Left lung (tissue), 10 donors: Measurements from ENCODE around the gene PON1. TPM values are rescaled to one million over a fixed set of nuclear protein-coding genes. Genes with fewer than 3 reads are reported as not detected.

Source experiments
- ATAC-seq: fragments of 200-7000 bp; cut with Tn5 transposase; one replicate; pipeline ENCODE4 v1.9.1; 2020; ENCODE audit warnings: moderate library complexity
- DNase-seq, 4 donors: peaks; one replicate each; pipeline ENCODE4 v3.0.0-alpha.2; 2013 to 2020
- H3K27ac ChIP-seq, 2 donors: fragments of 200-600 bp; sonication (generic) in 1 of 2; one replicate each; pipeline versions ENCODE4 v1.5.0 to v1.8.0; 2020 to 2021
- H3K27me3 ChIP-seq, 2 donors: fragments of 200-600 bp; sonication (generic) in 1 of 2; one replicate each; pipeline versions ENCODE4 v1.5.0 to v1.8.0; 2020 to 2021
- H3K36me3 ChIP-seq, 2 donors: fragments of 200-600 bp; sonication (generic) in 1 of 2; one replicate each; pipeline versions ENCODE4 v1.5.0 to v1.8.0; 2020 to 2021
- H3K4me1 ChIP-seq, 2 donors: fragments of 200-600 bp; one replicate each; pipeline ENCODE4 v1.8.0; 2021
- H3K4me3 ChIP-seq, 2 donors: fragments of 200-600 bp; sonication (generic) in 1 of 2; one replicate each; pipeline versions ENCODE4 v1.5.0 to v1.8.0; 2020 to 2021; ENCODE audit warnings: mild to moderate bottlenecking in 1 of 2
- H3K9me3 ChIP-seq, 2 donors: fragments of 200-600 bp; sonication (generic) in 1 of 2; one replicate each; pipeline versions ENCODE4 v1.5.0 to v1.8.0; 2020 to 2021
- CTCF ChIP-seq, 2 donors: fragments of 200-600 bp; sonication (generic) in 1 of 2; IDR thresholded peaks; one replicate each; pipeline versions ENCODE4 v1.5.0 to v1.8.0; 2021; ENCODE audit warnings: antibody characterized with exemption in 2 of 2
- intact Hi-C, 2 donors: fragments of 100-400 bp; cut with DNase I; formaldehyde crosslinking; loops; one replicate each; pipeline versions ENCODE4 v1.11.2 to v1.14.2; 2022
- polyA plus RNA-seq, 6 donors: library from polyadenylated mRNA; unstranded; fragments of 120-200 nt; gene quantifications; one replicate each; pipeline ENCODE4 v1.2.1, GENCODE V29; 2013; ENCODE audit not compliant: insufficient read length in 6 of 6
- total RNA-seq, 2 donors: library from RNA; stranded (reverse); fragmentation: NEBNext Ultra II Directional; extraction: Animal tissue kit (Norgen Biotek cat#: 25700); gene quantifications; one replicate each; pipeline ENCODE4 v1.2.1, GENCODE V29; 2021
- donor health status: DM: no; HTN: yes; CAD: no.
- donor health status: DM: no; HTN: no; CAD: no.

The PON1 gene
- total and polyA plus RNA-seq, 8 donors = 0.42 to 1.7 (median 0.75) TPM

- ATAC-seq (no peak), DNase-seq (no peak)
- no peak for TF ChIP-seq CTCF (IDR thresholded peaks at IDR 0.05)
- Histone ChIP-seq H3K27me3 (no peaks in the 10 kb centered on the region), H3K27ac (no peak overlapping the region), H3K4me1 (no peaks in the 10 kb centered on the region), H3K9me3 (peaks cover 0 to 5% of the 10 kb centered on the region in 2 donors), H3K4me3 (no peak overlapping the region), H3K36me3 (no peaks in the 10 kb centered on the region)
- intact Hi-C loops = no loop called here
Measured at GRCh38 chr7:95357623-95358022, 33.3 kb upstream of the PON1 start.

- Histone ChIP-seq H3K4me1 (no peaks in the 10 kb centered on the region), H3K9me3 (no peaks in the 10 kb centered on the region), H3K36me3 (no peaks in the 10 kb centered on the region), H3K4me3 (no peak overlapping the region), H3K27ac (no peak overlapping the region), H3K27me3 (no peaks in the 10 kb centered on the region)
- DNase-seq (no peak), ATAC-seq (peak; percentile 36)
- TF ChIP-seq CTCF (IDR thresholded peaks at IDR 0.05) = no peak
- intact Hi-C loops = no loop called here
Measured at GRCh38 chr7:95342642-95343307, 18.4 kb upstream of the PON1 start.

- H3K9me3 ChIP-seq = no peaks in the 10 kb centered on the region
- H3K27me3 ChIP-seq = no peaks in the 10 kb centered on the region
- intact Hi-C loops = no loop called here
- no peak overlapping the region for H3K27ac ChIP-seq
- H3K4me1 ChIP-seq = no peaks in the 10 kb centered on the region
- no peak for TF ChIP-seq CTCF (IDR thresholded peaks at IDR 0.05)
- no peak overlapping the region for H3K4me3 ChIP-seq
- ATAC-seq = peak; percentile 82
- H3K36me3 ChIP-seq = no peaks in the 10 kb centered on the region
- DNase-seq = peak in 2 of 4 donors; percentile 39 to 43
Measured at GRCh38 chr7:95342029-95342428, 17.7 kb upstream of the PON1 start.

- intact Hi-C loops = no loop called here
- no peak for ATAC-seq
Measured at GRCh38 chr7:95340491-95340890, 16.2 kb upstream of the PON1 start.

GRCh38 chr7:95338832-95339231, 14.5 kb upstream of the PON1 start:
- no peak for TF ChIP-seq CTCF (IDR thresholded peaks at IDR 0.05)
- H3K4me1 ChIP-seq = no peaks in the 10 kb centered on the region
- no peaks in the 10 kb centered on the region for H3K36me3 ChIP-seq
- H3K27me3 ChIP-seq = no peaks in the 10 kb centered on the region
- intact Hi-C loops = no loop called here
- ATAC-seq (no peak), DNase-seq (no peak)
- no peaks in the 10 kb centered on the region for H3K9me3 ChIP-seq
- no peak overlapping the region for H3K4me3 ChIP-seq
- H3K27ac ChIP-seq = no peak overlapping the region

More at GRCh38 chr7:95340491-95340890, 16.2 kb upstream of the PON1 start:
- no peaks in the 10 kb centered on the region for H3K27me3 ChIP-seq
- H3K9me3 ChIP-seq = no peaks in the 10 kb centered on the region
- H3K27ac ChIP-seq = no peak overlapping the region
- no peaks in the 10 kb centered on the region for H3K4me1 ChIP-seq
- DNase-seq = no peak
- no peak overlapping the region for H3K4me3 ChIP-seq
- H3K36me3 ChIP-seq = no peaks in the 10 kb centered on the region
- TF ChIP-seq CTCF (IDR thresholded peaks at IDR 0.05) = no peak
